Measurements from ENCODE around the gene CORO7. TPM values are rescaled to one million over a fixed set of nuclear protein-coding genes. Genes with fewer than 3 reads are reported as not detected.

Gene CORO7
- total and polyA plus RNA-seq, 2 donors (not counting 1 experiment from before 2014, with no cell fraction given), result 117 to 230 TPM

DNA sequence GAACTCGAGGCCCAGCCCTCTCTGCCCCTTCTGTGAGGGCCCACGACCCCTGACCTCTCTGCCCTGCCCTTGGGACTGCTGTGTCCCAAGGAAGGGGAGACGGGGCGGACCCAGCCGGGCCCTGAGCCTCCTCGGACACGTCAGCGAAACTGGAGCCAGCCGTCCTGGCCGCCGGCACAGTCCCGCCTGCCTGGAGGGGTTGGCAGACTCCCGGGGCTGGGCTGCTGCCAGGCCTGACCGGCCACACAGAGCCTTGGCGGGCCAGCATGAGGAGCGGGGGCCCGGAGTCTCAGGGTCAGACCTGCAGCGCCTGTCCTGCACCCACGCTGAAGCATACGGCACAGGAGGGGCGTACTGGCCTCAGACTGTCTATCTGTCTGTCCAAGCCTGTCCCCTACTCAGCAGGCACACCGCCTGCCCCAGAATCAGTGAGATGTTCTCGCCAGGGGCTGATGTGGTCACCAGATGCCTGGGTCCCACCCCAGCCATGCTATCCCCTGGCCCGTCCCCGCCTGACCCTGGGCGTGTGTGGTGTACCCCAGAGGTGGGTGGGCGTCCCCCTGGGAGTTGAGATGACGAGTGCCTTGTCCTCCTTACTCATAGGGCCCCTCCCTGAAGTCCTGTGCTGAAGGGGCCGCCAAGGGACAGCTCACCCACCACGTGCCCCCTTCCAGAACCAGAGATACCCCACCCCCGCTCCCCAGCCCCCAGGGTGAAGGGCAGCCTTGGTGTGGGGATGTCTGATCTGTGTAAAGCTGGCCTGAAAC is 40.1 kb downstream of the CORO7 start:
- peaks cover 20% of the 10 kb centered on the region for H3K79me2 ChIP-seq (ENCODE audit: control insufficient read depth, insufficient read depth, low read length)
- no peak overlapping the region for H2AFZ ChIP-seq (ENCODE audit: insufficient read depth, low read depth, low read length, poor library complexity, severe bottlenecking)
- 98% methylated on average over 25 of the region's 31 CpGs for WGBS (ENCODE audit: insufficient coverage)
- peaks cover 0 to 16% of the 10 kb centered on the region in 2 experiments for H3K36me3 ChIP-seq (replicated peaks in 1 of 2; ENCODE audit: control extremely low read depth in 1 of 2, control insufficient read depth in 1 of 2, extremely low read depth in 1 of 2, insufficient read depth in 2 of 2, low read length in 1 of 2)
- Mint-ChIP-seq H3K9me3 (ENCODE audit: insufficient read depth) (no peaks in the 10 kb centered on the region), H3K27ac (no peak overlapping the region), H3K4me3 (no peak overlapping the region), H3K4me1 (peaks cover 24% of the 10 kb centered on the region), H3K27me3 (no peaks in the 10 kb centered on the region)
- H3K4me1 ChIP-seq (ENCODE audit: control insufficient read depth in 2 of 2, insufficient read depth in 2 of 2, low read length in 2 of 2), result peaks cover 18 to 22% of the 10 kb centered on the region in 2 donors
- H3K27me3 ChIP-seq (replicated peaks in 1 of 4; ENCODE audit: control extremely low read depth in 1 of 4, control insufficient read depth in 3 of 4, insufficient read depth in 4 of 4, low read length in 3 of 4), result no peaks in the 10 kb centered on the region
- intact Hi-C loops (cut with micrococcal nuclease), result no loop called here
- no peak overlapping the region for H3K4me2 ChIP-seq (replicated peaks; ENCODE audit: low read depth, low read length, poor library complexity, severe bottlenecking)
- TF ChIP-seq, protein P1, sequence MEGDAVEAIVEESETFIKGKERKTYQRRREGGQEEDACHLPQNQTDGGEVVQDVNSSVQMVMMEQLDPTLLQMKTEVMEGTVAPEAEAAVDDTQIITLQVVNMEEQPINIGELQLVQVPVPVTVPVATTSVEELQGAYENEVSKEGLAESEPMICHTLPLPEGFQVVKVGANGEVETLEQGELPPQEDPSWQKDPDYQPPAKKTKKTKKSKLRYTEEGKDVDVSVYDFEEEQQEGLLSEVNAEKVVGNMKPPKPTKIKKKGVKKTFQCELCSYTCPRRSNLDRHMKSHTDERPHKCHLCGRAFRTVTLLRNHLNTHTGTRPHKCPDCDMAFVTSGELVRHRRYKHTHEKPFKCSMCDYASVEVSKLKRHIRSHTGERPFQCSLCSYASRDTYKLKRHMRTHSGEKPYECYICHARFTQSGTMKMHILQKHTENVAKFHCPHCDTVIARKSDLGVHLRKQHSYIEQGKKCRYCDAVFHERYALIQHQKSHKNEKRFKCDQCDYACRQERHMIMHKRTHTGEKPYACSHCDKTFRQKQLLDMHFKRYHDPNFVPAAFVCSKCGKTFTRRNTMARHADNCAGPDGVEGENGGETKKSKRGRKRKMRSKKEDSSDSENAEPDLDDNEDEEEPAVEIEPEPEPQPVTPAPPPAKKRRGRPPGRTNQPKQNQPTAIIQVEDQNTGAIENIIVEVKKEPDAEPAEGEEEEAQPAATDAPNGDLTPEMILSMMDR (IDR thresholded peaks at IDR 0.05), result no peak
- no peak for TF ChIP-seq EZH2 (IDR thresholded peaks at IDR 0.05; ENCODE audit: borderline replicate concordance, insufficient read depth, low read depth, low read length, poor library complexity, severe bottlenecking)
- peaks cover 93% of the 10 kb centered on the region for H4K20me1 ChIP-seq (ENCODE audit: control insufficient read depth, insufficient read depth, low read length, poor library complexity, severe bottlenecking)
- H3K9me3 ChIP-seq (ENCODE audit: control extremely low read depth in 1 of 3, control insufficient read depth in 2 of 3, insufficient read depth in 1 of 3, low read length in 2 of 3), result no peaks in the 10 kb centered on the region
- H3K9ac ChIP-seq (ENCODE audit: low read length), result no peak overlapping the region
- no peak overlapping the region for H3K27ac ChIP-seq (ENCODE audit: low read length in 2 of 2)
- DNase-seq (no peak), ATAC-seq (ENCODE audit: low read depth) (no peak)
- H3K4me3 ChIP-seq (ENCODE audit: control extremely low read depth in 1 of 5, extremely low read depth in 1 of 5, insufficient read depth in 1 of 5, low read depth in 2 of 5, low read length in 4 of 5), result no peak overlapping the region
- ChIA-PET CTCF (interaction anchor here (1.4 to 1.5 kb wide), 2 partner anchors 17 to 26 kb away, joined by 5 to 8 read pairs; no protein-coding TSS in a partner anchor), POLR2A (no interaction called here)

DNA sequence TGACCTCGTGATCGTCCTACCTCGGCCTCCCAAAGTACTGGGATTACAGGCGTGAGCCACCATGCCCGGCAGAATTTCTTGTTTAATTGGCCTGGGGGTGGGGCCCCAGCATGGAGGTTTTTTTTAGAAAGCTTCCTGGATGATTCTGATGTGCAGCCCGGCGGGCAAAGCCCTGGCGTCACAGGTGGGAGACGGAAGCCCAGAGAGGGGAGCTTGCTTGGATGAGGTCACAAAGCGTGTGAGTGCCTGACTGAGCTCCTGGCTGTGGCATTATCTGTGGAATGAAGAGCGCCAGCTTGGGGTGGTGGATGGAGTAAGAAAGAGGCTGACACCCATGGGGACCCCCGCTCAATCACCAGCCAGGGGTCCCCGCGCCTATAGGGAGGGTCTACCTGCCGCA is 40.7 kb downstream of the CORO7 start:
- Histone ChIP-seq H3K27me3 (replicated peaks in 1 of 4; ENCODE audit: control extremely low read depth in 1 of 4, control insufficient read depth in 3 of 4, insufficient read depth in 4 of 4, low read length in 3 of 4) (no peaks in the 10 kb centered on the region), H3K4me3 (ENCODE audit: control extremely low read depth in 1 of 5, extremely low read depth in 1 of 5, insufficient read depth in 1 of 5, low read depth in 2 of 5, low read length in 4 of 5) (no peak overlapping the region), H4K20me1 (ENCODE audit: control insufficient read depth, insufficient read depth, low read length, poor library complexity, severe bottlenecking) (peaks cover 93% of the 10 kb centered on the region), H3K4me1 (ENCODE audit: control insufficient read depth in 2 of 2, insufficient read depth in 2 of 2, low read length in 2 of 2) (peaks cover 18 to 25% of the 10 kb centered on the region in 2 donors), H3K27ac (ENCODE audit: low read length in 2 of 2) (no peak overlapping the region), H3K79me2 (ENCODE audit: control insufficient read depth, insufficient read depth, low read length) (peaks cover 24% of the 10 kb centered on the region), H3K9ac (ENCODE audit: low read length) (no peak overlapping the region), H2AFZ (ENCODE audit: insufficient read depth, low read depth, low read length, poor library complexity, severe bottlenecking) (no peak overlapping the region), H3K4me2 (replicated peaks; ENCODE audit: low read depth, low read length, poor library complexity, severe bottlenecking) (no peak overlapping the region), H3K9me3 (ENCODE audit: control extremely low read depth in 1 of 3, control insufficient read depth in 2 of 3, insufficient read depth in 1 of 3, low read length in 2 of 3) (no peaks in the 10 kb centered on the region), H3K36me3 (replicated peaks in 1 of 2; ENCODE audit: control extremely low read depth in 1 of 2, control insufficient read depth in 1 of 2, extremely low read depth in 1 of 2, insufficient read depth in 2 of 2, low read length in 1 of 2) (peaks cover 0 to 11% of the 10 kb centered on the region in 2 experiments)
- WGBS (ENCODE audit: insufficient coverage), result 94% methylated on average over 15 of the region's 15 CpGs
- Mint-ChIP-seq H3K9me3 (ENCODE audit: insufficient read depth) (no peaks in the 10 kb centered on the region), H3K27me3 (no peaks in the 10 kb centered on the region), H3K4me1 (peaks cover 24% of the 10 kb centered on the region), H3K27ac (no peak overlapping the region), H3K4me3 (no peak overlapping the region)
- DNase-seq (no peak), ATAC-seq (ENCODE audit: low read depth) (no peak)
- intact Hi-C loops (cut with micrococcal nuclease), result no loop called here
- TF ChIP-seq, protein P1 (IDR thresholded peaks at IDR 0.05), result no peak
- no peak for TF ChIP-seq EZH2 (IDR thresholded peaks at IDR 0.05; ENCODE audit: borderline replicate concordance, insufficient read depth, low read depth, low read length, poor library complexity, severe bottlenecking)
- POLR2A ChIA-PET, result no interaction called here
- CTCF ChIA-PET, result interaction anchor here (1.4 to 1.5 kb wide), 2 partner anchors 16 to 27 kb away, joined by 5 to 8 read pairs; no protein-coding TSS in a partner anchor
